HL-60/S4 (cell line): Measurements from ENCODE around the gene GH1.

Source experiments
- in situ Hi-C: fragments of 300-500 bp; cut with MboI; formaldehyde crosslinking; loops from 2 replicates; pipeline ENCODE4 v1.14.3; 2022; ENCODE audit warnings: low sequenced_read_pairs

The GH1 gene

DNA sequence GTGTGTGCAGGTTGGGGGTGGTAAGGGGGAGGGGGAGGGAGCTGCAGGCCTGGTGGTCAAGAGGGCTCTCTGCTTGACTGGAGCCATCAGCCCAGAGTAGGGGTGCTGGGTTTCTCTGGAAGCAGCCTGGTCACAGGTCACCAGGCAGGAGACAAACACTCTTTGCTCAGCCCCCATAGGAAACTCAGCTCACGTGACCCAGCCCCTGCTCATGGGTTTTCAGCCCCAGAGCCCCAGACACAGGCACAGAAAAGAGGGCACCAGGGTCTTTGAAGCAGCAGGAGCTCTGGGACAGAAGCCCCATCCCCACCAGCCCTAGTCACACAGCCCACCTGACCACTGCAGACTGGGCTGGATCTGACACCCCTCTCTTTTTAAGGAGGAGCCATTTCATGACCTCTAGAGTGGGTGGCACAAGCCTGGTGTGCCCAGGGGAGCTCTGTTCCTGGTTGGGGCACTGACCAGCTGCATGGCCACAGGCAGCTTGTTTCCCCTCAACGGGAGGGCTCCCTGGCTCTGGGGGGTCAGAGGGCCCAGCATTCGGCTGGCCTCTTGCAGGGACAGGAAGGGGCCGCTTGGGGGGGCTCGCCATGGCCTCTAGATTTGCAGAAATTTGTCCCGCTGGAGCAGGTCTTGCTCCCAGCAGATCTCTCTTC is 27.3 kb upstream of the GH1 start:
- in situ Hi-C loops, result no loop called here

GRCh38 chr17:63944736-63945499 is 26.3 kb upstream of the GH1 start:
- in situ Hi-C loops, result no loop called here

GRCh38 chr17:63943745-63944144 is 25.1 kb upstream of the GH1 start:
- in situ Hi-C loops, result no loop called here

DNA sequence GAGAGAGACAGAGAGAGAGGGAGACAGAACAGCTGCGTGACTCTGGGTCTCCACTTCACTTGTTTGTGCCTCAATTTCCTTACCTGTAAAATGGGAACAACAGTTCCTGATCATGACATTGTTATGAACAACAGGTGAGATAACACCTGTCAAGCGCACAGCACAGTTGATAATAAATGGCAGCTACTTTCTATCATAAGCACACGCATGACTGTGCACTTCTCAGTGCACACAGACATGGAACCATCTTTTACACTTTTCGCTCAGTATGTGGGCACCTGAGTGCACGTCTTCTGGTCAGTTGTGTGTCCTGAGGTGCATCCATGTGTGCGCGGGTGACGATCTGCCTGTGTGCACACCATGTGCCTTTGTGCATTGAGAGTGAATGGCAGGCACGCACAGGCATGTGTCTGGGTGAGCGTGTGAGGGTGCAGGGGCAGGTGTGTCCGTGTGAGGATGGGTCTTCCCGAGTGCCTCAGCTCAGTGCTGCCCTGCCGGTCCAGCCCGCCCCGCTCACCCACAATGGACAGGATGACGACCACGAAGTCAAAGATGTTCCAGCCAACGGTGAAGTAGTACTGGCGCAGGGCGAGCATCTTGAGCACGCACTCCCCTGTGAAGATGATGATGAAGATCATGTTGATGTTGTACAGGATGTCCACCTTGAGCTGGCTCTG is 23.8 kb upstream of the GH1 start:
- in situ Hi-C loops, result no loop called here

DNA sequence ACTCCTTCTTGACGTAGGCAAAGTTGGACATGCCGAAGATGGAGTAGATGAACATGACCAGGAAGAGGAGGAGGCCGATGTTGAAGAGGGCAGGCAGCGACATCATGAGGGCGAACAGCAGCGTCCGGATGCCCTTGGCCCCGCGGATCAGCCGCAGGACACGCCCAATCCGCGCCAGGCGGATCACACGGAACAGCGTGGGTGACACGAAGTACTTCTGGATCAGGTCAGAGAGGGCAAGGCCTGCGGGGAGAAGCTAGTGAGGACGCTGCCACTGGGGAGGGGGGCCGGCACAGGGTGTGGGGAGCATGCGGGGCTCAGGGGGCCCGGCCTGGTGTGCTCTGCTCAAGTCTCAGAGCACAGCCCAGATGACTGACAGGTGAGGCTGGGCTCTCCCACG is 23.1 kb upstream of the GH1 start:
- in situ Hi-C loops, result no loop called here

- in situ Hi-C loops, result no loop called here
These were observed 22.5 kb upstream of the GH1 start for GRCh38 chr17:63941162-63941561.

- in situ Hi-C loops, result no loop called here
These were observed 21.9 kb upstream of the GH1 start for GRCh38 chr17:63940584-63940983.

GRCh38 chr17:63939884-63940283 is 21.2 kb upstream of the GH1 start:
- in situ Hi-C loops, result no loop called here

GRCh38 chr17:63939401-63939800 is 20.8 kb upstream of the GH1 start:
- in situ Hi-C loops, result no loop called here

GRCh38 chr17:63937920-63938319 is 19.3 kb upstream of the GH1 start:
- in situ Hi-C loops, result no loop called here

DNA sequence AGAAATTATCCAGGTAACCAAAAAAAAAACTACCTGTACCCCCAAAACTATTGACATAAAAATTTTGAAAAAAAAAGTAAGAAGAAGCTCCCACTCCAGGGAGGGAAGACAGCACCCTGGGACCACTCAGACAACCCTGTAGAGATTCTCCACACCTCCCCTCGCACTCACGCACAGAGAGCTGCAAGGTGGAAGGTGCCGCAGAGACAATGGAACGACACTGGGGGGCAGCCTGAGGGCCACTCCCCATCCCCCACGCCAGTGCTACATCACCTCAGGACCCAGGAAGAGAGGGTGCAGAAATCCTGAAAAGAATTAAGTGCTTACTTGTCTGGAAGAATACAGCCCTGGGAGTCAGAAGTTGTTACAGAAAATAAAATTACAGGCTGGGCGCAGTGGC is 18.7 kb upstream of the GH1 start:
- in situ Hi-C loops, result no loop called here

GRCh38 chr17:63934183-63935112 is 15.8 kb upstream of the GH1 start:
- in situ Hi-C loops, result no loop called here

DNA sequence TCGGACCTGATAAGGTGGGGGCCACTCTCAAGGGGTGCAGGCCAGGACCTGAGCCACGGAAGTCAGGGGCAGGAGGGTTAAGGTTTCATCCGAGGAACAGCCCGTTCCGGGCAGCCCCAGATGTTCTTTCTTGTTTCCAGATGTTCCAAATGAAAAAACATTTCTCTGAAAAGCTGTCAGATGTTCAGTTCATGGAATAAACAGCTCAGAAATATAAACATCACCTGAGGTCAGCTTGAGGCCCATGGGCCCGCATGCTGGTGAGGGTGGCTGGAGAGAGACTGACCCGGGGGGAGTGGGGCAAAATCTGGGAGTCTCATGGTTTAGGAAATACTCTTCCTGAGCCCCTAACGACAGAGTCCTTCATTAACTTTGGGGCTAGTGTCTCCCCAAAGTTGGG is 15.0 kb upstream of the GH1 start:
- in situ Hi-C loops, result no loop called here

DNA sequence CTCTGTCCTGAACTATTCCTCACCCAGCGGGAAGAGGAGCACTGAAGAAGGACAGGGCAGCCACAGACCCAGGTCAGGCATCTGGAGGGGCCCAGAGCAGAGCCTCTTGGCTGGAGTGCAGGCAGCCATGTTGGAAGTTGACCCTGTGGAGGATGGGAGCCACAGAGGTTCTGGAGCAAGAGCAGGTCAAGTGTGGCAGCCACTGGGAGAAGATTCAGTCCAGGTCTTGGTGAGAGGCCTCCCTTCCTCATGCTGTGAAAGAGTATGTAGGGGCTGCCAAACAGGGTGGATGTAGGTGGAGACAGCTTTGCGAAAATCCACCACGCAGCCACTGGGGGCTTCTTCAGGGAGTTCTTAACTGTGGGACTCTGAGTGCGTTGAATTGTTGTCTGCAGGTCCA is 14.1 kb upstream of the GH1 start:
- in situ Hi-C loops, result no loop called here

- in situ Hi-C loops, result no loop called here
These were observed 13.4 kb upstream of the GH1 start, which contains the start of gene CD79B for GRCh38 chr17:63931981-63932561. Gene CD79B, minus strand, starts transcription at chr17:63932331. Its CDS starts 70 bp downstream, at chr17:63932261.

- in situ Hi-C loops, result no loop called here
These were observed 12.4 kb upstream of the GH1 start for GRCh38 chr17:63930951-63931575.

GRCh38 chr17:63929860-63930766 is 11.5 kb upstream of the GH1 start:
- in situ Hi-C loops, result loop anchor here (10.0 kb wide), 1 partner anchor 205 kb away; the partner anchor contains the start of gene ERN1

- in situ Hi-C loops, result loop anchor here (10.0 kb wide), 1 partner anchor 206 kb away; the partner anchor contains the start of gene ERN1
These were observed 10.5 kb upstream of the GH1 start for GRCh38 chr17:63928966-63929695.
